Smooth muscle cell (in vitro differentiated cells): ENCODE results near the gene CFD. TPM values are rescaled to one million over a fixed set of nuclear protein-coding genes. Genes with fewer than 3 reads are reported as not detected.
"Not testable (repeated sequence)": the region's sequence is repeated elsewhere in the genome, so short reads cannot be mapped to it uniquely, and the experiment has no call there.

Source experiments
- DNase-seq: peaks from one replicate; lab custom pipeline; 2025; ENCODE audit not compliant: unreplicated experiment; lab: John Stamatoyannopoulos, UW
- H2AFZ ChIP-seq: fragments of 200-600 bp; sonication (generic); 2 replicates; pipeline ENCODE4 v1.6.0; 2016; ENCODE audit warnings: antibody characterized with exemption, low read depth, mild to moderate bottlenecking
- H3F3A ChIP-seq: fragments of 200-600 bp; sonication (generic); 2 replicates; pipeline ENCODE4 v1.6.0; 2017; ENCODE audit warnings: antibody characterized with exemption, low read depth
- H3K27ac ChIP-seq: fragments of 200-600 bp; sonication (generic); 2 replicates; pipeline ENCODE4 v1.5.1; 2016; ENCODE audit warnings: low read depth, mild to moderate bottlenecking
- H3K27me3 ChIP-seq: fragments of 200-600 bp; sonication (generic); 2 replicates; pipeline ENCODE4 v1.6.1; 2016; ENCODE audit warnings: low read depth, mild to moderate bottlenecking
- H3K36me3 ChIP-seq: fragments of 200-600 bp; sonication (generic); 2 replicates; pipeline ENCODE4 v1.5.1; 2016; ENCODE audit warnings: low read depth
- H3K4me1 ChIP-seq: fragments of 200-600 bp; sonication (generic); 2 replicates; pipeline ENCODE4 v1.5.1; 2016; ENCODE audit warnings: low read depth
- H3K4me2 ChIP-seq: fragments of 200-600 bp; sonication (generic); 2 replicates; pipeline ENCODE4 v1.6.0; 2016; ENCODE audit warnings: mild to moderate bottlenecking
- H3K4me3 ChIP-seq: fragments of 200-600 bp; sonication (generic); 2 replicates; pipeline ENCODE4 v1.5.1; 2016; ENCODE audit warnings: mild to moderate bottlenecking
- H3K79me2 ChIP-seq: fragments of 200-600 bp; sonication (generic); 2 replicates; pipeline ENCODE4 v1.6.0; 2016; ENCODE audit warnings: low read depth, mild to moderate bottlenecking
- H3K9ac ChIP-seq: fragments of 200-600 bp; sonication (generic); 2 replicates; pipeline ENCODE4 v1.6.0; 2016; ENCODE audit warnings: low read depth
- H3K9me3 ChIP-seq: fragments of 200-600 bp; sonication (generic); replicated peaks from 2 replicates; pipeline ENCODE4 v1.5.1; 2016; ENCODE audit warnings: low read depth
- H4K20me1 ChIP-seq: fragments of 200-600 bp; sonication (generic); 2 replicates; pipeline ENCODE4 v1.6.0; 2016; ENCODE audit warnings: low read depth
- WGBS: methylation state at CpG from one replicate; pipeline ENCODE4 v1.1.7; 2016; ENCODE audit warnings: low lambda C conversion rate; 5-methylcytosine and 5-hydroxymethylcytosine counted together
- polyA plus RNA-seq: library from polyadenylated mRNA; unstranded; fragments of >200 nt; fragmentation: Nextera tagmentation; extraction: Ambion mirVana; gene quantifications from 2 replicates; pipeline ENCODE4 v1.2.1, GENCODE V29; 2016
- total RNA-seq: library from RNA; depleted of rRNA; stranded (reverse); fragments of >200 nt; gene quantifications from 2 replicates; pipeline ENCODE4 v1.2.3, GENCODE V29; 2014
- TF ChIP-seq, protein P1 (sequence below): fragments of 200-600 bp; sonication (generic); IDR thresholded peaks from 2 replicates; pipeline ENCODE4 v1.5.1; 2017; ENCODE audit warnings: borderline replicate concordance, mild to moderate bottlenecking, antibody characterized with exemption; ENCODE audit not compliant: insufficient read depth, poor library complexity, severe bottlenecking

The CFD gene
- total and polyA plus RNA-seq, 2 experiments from 2014 or later = 0.34 TPM; not detected in 1

DNA sequence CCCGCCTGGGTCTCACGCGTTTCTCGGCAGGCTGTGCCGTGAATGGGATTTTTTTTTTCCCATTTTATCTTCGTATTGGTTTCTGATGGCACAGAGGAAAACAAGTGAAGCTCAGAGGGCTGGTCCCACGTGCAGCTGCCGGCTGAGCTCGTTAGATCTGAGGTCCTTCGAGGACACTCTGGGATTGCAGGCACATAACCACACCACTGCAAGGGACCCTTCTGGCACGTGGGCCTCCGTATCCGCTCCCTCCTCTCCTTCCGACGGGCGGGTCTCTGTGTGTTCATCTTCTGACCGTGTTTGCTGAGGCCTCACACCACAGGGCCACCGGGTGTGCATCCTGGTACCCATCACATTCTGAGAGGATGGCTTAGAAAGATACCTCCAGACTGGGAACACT is 16.6 kb downstream of the CFD start:
- H3K4me2 ChIP-seq = no peak overlapping the region
- 92% methylated on average over 18 of the region's 18 CpGs for WGBS

DNA sequence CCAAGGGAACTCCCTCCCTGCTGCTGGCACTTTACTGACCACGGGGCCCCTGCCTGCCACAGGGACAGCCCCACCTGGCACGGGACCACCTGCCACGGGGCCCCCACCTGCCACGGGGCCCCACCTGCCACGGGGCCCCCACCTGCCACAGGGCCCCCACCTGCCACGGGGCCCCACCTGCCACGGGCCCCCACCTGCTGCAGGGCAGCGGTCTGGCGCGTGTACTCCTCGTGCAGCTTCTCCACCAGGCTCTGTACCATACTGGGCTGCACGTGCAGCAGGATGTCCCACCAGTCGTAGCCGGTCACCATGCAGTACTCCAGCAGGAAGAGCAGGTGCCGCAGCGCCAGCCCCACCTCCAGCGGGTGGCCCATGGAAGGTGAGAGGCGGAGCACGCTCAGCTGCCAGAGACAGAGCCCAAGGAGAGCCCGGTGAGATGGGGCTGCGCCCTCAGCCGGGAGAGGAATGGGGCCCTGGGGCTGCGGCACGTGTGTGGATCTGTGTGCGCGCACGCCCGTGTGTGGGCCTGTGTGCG is 17.4 kb downstream of the CFD start:
- no peak overlapping the region for H2AFZ ChIP-seq
- H3K27me3 ChIP-seq = no peaks in the 10 kb centered on the region
- no peaks in the 10 kb centered on the region for H3K79me2 ChIP-seq
- no peaks in the 10 kb centered on the region for H3K9me3 ChIP-seq
- no peak overlapping the region for H3K27ac ChIP-seq
- TF ChIP-seq, protein P1, sequence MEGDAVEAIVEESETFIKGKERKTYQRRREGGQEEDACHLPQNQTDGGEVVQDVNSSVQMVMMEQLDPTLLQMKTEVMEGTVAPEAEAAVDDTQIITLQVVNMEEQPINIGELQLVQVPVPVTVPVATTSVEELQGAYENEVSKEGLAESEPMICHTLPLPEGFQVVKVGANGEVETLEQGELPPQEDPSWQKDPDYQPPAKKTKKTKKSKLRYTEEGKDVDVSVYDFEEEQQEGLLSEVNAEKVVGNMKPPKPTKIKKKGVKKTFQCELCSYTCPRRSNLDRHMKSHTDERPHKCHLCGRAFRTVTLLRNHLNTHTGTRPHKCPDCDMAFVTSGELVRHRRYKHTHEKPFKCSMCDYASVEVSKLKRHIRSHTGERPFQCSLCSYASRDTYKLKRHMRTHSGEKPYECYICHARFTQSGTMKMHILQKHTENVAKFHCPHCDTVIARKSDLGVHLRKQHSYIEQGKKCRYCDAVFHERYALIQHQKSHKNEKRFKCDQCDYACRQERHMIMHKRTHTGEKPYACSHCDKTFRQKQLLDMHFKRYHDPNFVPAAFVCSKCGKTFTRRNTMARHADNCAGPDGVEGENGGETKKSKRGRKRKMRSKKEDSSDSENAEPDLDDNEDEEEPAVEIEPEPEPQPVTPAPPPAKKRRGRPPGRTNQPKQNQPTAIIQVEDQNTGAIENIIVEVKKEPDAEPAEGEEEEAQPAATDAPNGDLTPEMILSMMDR = no peak
- DNase-seq = no peak
- H3F3A ChIP-seq = no peaks in the 10 kb centered on the region
- H3K4me2 ChIP-seq = no peak overlapping the region
- H3K36me3 ChIP-seq = no peaks in the 10 kb centered on the region
- H3K9ac ChIP-seq = no peak overlapping the region
- H4K20me1 ChIP-seq = peaks cover 22% of the 10 kb centered on the region
- 95% methylated on average over 27 of the region's 29 CpGs for WGBS
- no peaks in the 10 kb centered on the region for H3K4me1 ChIP-seq
- H3K4me3 ChIP-seq = no peak overlapping the region

More for the DNA sequence above, 16.6 kb downstream of the CFD start:
- no peak overlapping the region for H3K27ac ChIP-seq
- H3K79me2 ChIP-seq = no peaks in the 10 kb centered on the region
- H3K9ac ChIP-seq = no peak overlapping the region
- TF ChIP-seq, protein P1 = no peak
- H3K9me3 ChIP-seq = no peaks in the 10 kb centered on the region
- no peak overlapping the region for H2AFZ ChIP-seq
- no peaks in the 10 kb centered on the region for H3K36me3 ChIP-seq
- H3K4me3 ChIP-seq = no peak overlapping the region
- H3K4me1 ChIP-seq = no peaks in the 10 kb centered on the region
- no peak for DNase-seq
- no peaks in the 10 kb centered on the region for H3K27me3 ChIP-seq
- no peaks in the 10 kb centered on the region for H3F3A ChIP-seq
- peaks cover 20% of the 10 kb centered on the region for H4K20me1 ChIP-seq

DNA sequence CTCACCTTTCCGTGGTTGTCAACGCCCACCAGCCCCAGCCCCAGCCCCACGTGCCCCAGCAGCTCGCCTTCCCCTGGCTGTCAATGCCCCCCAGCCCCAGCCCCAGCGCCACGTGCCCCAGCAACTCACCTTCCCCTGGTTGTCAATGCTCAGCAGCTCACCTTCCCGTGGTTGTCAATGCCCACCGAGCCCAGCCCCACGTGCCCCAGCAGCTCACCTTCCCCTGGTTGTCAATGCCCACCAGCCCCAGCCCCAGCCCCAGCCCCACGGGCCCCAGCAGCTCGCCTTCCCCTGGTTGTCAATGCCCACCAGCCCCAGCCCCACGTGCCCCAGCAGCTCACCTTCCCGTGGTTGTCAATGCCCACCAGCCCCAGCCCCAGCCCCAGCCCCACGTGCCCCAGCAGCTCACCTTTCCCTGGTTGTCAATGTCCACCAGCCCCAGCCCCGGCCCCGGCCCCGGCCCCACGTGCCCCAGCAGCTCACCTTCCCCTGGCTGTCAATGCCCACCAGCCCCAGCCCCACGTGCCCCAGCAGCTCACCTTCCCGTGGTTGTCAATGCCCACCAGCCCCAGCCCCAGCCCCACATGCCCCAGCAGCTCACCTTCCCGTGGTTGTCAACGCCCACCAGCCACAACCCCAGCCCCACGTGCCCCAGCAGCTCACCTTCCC is 18.7 kb downstream of the CFD start:
- not testable (repeated sequence) for DNase-seq, H3K36me3 ChIP-seq, H3K4me2 ChIP-seq, H3F3A ChIP-seq, H3K27ac ChIP-seq, H3K4me3 ChIP-seq, H3K27me3 ChIP-seq, H3K9me3 ChIP-seq, H3K9ac ChIP-seq, H3K79me2 ChIP-seq, H2AFZ ChIP-seq, H3K4me1 ChIP-seq
- H4K20me1 ChIP-seq = peaks cover 34% of the 10 kb centered on the region
- 95% methylated on average over 4 of the region's 23 CpGs for WGBS

DNA sequence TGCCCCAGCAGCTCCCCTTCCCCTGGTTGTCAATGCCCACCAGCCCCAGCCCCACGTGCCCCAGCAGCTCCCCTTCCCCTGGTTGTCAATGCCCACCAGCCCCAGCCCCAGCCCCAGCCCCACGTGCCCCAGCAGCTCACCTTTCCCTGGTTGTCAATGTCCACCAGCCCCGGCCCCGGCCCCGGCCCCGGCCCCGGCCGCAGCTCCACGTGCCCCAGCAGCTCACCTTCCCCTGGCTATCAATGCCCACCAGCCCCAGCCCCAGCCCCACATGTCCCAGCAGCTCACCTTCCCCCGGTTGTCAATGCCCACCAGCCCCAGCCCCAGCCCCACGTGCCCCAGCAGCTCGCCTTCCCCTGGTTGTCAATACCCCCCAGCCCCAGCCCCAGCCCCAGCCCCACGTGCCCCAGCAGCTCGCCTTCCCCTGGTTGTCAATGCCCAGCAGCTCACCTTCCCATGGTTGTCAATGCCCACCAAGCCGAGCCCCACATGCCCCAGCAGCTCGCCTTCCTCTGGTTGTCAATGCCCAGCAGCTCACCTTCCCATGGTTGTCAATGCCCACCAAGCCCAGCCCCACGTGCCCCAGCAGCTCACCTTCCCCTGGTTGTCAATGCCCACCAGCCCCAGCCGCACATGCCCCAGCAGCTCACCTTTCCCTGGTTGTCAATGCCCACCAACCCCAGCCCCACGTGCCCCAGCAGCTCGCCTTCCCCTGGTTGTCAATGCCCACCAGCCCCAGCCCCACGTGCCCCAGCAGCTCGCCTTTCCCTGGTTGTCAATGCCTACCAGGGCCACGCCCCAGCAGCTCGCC is 19.5 kb downstream of the CFD start:
- WGBS = 84% methylated on average over 21 of the region's 24 CpGs
- not testable (repeated sequence) for H2AFZ ChIP-seq, H3K4me3 ChIP-seq, H3F3A ChIP-seq, H3K27ac ChIP-seq, H3K79me2 ChIP-seq, H3K36me3 ChIP-seq, DNase-seq, H3K9ac ChIP-seq, H3K27me3 ChIP-seq, H3K9me3 ChIP-seq, H3K4me2 ChIP-seq, H3K4me1 ChIP-seq
- H4K20me1 ChIP-seq = peaks cover 39% of the 10 kb centered on the region
